HG02981 (cell line): ENCODE data around the gene SMURF1.

Source experiments
- ATAC-seq: cut with Tn5 transposase; IDR thresholded peaks from one replicate; pipeline ENCODE4 v1.9.1; 2021; ENCODE audit warnings: mild to moderate bottlenecking, moderate library complexity; ENCODE audit not compliant: unreplicated experiment

SMURF1 gene

GRCh38 chr7:98993024-98993897 lies 150.6 kb downstream of the SMURF1 start:
- ATAC-seq = no peak

GRCh38 chr7:98992076-98992475 lies 151.8 kb downstream of the SMURF1 start:
- no peak for ATAC-seq

DNA sequence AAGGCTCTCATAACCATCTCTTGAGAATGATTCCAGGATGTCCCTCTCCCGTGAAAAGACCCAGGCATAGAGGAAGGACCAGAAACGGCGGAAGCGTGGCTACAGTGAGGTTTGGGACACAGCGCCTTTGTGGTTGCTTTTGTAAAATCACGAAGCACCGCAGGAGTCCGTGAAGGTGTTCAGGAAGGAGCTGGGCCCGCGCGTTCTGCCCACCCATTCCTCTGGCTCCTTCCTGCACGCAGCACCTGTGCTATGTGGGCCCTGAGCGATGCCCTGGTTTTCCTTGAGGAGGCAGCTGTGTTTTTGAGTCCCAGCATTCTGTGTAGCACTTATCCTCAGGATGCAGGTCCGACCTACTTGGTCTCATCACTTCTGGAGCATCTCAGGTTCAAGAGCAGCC lies 152.8 kb downstream of the SMURF1 start:
- no peak for ATAC-seq

DNA sequence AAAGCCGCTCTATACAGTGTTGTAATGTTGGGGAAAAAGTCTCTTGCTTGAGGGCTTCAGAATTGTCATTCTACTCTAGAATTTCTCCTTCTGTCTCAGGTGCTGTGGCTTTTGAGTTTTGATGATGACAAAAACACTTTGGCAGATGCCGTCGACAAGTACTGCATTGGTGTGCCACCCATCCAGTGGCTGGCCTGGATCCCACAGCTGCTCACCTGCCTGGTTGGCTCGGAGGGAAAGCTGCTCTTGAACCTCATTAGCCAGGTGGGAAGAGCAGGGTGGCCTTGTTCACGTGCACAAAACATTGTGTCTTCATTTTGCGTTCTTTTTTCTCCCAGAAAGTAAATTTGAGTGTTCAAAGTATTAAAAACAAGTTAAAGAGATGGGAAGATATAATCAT lies 153.6 kb downstream of the SMURF1 start:
- ATAC-seq = no peak

DNA sequence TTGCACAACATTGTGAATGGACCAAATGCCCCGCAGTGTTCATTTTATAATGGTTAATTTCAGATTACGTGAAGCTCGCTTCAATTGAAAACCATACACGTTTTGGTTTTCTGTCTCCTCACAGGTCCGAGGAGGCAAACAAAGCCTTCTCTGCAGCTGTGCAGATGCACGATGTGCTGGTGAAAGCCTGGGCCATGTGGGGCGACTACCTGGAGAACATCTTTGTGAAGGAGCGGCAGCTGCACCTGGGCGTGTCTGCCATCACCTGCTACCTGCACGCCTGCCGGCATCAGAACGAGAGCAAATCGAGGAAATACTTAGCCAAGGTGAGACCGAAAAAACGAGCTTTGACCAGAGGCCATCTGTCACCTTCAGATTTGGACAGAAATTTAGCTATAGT lies 155.3 kb downstream of the SMURF1 start:
- no peak for ATAC-seq

GRCh38 chr7:98985945-98986344 lies 158.0 kb downstream of the SMURF1 start:
- no peak for ATAC-seq

DNA sequence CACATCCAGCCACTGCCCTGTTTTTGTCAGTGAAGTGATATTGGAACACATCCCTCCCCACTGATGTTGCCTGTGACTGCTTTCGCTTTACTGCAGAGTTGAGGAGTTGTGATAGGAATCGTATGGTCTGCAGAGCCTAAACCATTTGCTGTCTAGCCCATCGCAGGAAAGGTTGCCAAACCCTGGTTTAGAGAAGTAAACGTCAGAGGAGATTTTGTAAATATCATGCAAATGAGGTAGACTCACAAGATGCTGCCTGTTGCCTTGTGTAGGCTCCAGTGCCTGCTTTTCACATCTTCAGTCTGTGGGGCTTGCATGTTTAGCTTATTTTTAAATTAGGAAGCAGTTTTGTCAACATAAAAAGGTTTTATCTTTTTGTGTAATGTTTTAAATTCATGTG lies 158.5 kb downstream of the SMURF1 start:
- ATAC-seq = no peak

- no peak for ATAC-seq
Observed at GRCh38 chr7:98984126-98984525, 159.8 kb downstream of the SMURF1 start.

DNA sequence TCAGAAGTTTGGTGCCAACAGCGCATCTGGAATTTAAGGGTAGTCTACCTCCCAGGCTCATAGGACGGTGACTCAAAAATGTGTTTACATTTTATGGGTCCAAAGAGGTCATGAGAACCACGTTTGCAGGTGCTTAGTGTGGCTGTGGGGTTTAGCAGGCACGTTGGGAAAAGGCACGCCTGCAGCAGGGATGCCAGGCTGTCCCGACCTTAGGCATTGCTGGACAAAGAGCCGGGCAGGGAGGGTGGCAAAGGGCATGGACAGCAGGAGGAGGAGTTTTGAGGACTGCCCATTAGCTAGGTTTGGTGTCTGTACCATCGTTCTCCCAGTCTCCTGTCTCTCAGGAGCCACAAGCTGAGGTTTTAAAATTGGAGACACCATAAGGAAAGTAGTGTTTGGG lies 161.2 kb downstream of the SMURF1 start:
- ATAC-seq = no peak

GRCh38 chr7:98981701-98982100 lies 162.2 kb downstream of the SMURF1 start:
- ATAC-seq = no peak

DNA sequence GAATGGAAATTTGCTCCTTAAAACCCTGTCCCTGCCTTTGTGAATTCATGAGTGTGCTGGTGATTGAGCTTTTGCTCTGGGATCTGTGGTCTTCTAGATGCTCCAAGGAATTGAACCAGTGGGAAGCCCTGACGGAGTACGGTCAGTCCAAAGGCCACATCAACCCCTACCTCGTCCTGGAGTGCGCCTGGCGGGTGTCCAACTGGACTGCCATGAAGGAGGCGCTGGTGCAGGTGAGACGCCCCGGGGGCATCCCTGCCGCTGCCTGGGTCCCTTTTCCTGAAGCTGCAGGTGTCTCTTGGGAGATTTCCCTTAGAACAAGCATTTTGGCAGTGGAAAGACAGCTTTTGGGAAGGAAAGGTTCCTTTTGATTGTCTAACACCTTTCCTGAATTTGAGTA lies 165.2 kb downstream of the SMURF1 start:
- ATAC-seq = no peak
